ENCODE data around the gene ARHGAP6. TPM values are rescaled to one million over a fixed set of nuclear protein-coding genes. Genes with fewer than 3 reads are reported as not detected.
A peak's percentile ranks its signal among the peaks of the same experiment; 100 is the strongest.

The ARHGAP6 gene
- total RNA-seq, 6 experiments from 2014 or later: 0.38 to 1.2 (median 0.78) TPM

- Histone ChIP-seq H3K27ac (no peak overlapping the region), H3K4me3 (no peak overlapping the region), H3K9me3 (no peaks in the 10 kb centered on the region), H3K4me1 (no peaks in the 10 kb centered on the region), H3K27me3 (no peaks in the 10 kb centered on the region), H3K36me3 (no peaks in the 10 kb centered on the region)
- intact Hi-C loops (cut with DNase I): no loop called here
- 33% methylated on average over 2 of the region's 2 CpGs for WGBS (ENCODE audit: insufficient coverage, low coverage, low lambda C conversion rate, missing lambda C conversion rate)
- TF ChIP-seq POLR2A (IDR thresholded peaks at IDR 0.05) (no peak), CTCF (IDR thresholded peaks at IDR 0.05) (no peak)
- no peak for ATAC-seq
- DNase-seq: no peak
Measured at GRCh38 chrX:11257711-11258110, 408.0 kb downstream of the ARHGAP6 start.

GRCh38 chrX:11257290-11257689 lies 408.4 kb downstream of the ARHGAP6 start:
- H3K4me1 ChIP-seq: no peaks in the 10 kb centered on the region
- intact Hi-C loops (cut with DNase I): no loop called here
- no peak for ATAC-seq
- TF ChIP-seq POLR2A (IDR thresholded peaks at IDR 0.05) (no peak), CTCF (IDR thresholded peaks at IDR 0.05) (no peak)
- H3K9me3 ChIP-seq: no peaks in the 10 kb centered on the region
- WGBS (ENCODE audit: insufficient coverage, low coverage, low lambda C conversion rate, missing lambda C conversion rate): 52% methylated on average over 2 of the region's 2 CpGs
- DNase-seq: no peak
- no peak overlapping the region for H3K27ac ChIP-seq
- H3K4me3 ChIP-seq: no peak overlapping the region
- H3K36me3 ChIP-seq: no peaks in the 10 kb centered on the region
- H3K27me3 ChIP-seq: no peaks in the 10 kb centered on the region

GRCh38 chrX:11254417-11255109 lies 411.2 kb downstream of the ARHGAP6 start:
- Histone ChIP-seq H3K27me3 (no peaks in the 10 kb centered on the region), H3K27ac (no peak overlapping the region), H3K4me3 (no peak overlapping the region), H3K9me3 (no peaks in the 10 kb centered on the region), H3K36me3 (no peaks in the 10 kb centered on the region), H3K4me1 (no peaks in the 10 kb centered on the region)
- ATAC-seq: peak in 3 of 4 donors; percentile 56 to 97 (median 91)
- WGBS (ENCODE audit: insufficient coverage, low coverage, low lambda C conversion rate, missing lambda C conversion rate): 55% methylated on average over 4 of the region's 5 CpGs
- intact Hi-C loops (cut with DNase I): no loop called here
- peak; percentile 35 to 55 (median 47) for DNase-seq
- TF ChIP-seq POLR2A (IDR thresholded peaks at IDR 0.05): no peak
- TF ChIP-seq CTCF (IDR thresholded peaks at IDR 0.05): no peak

- H3K27ac ChIP-seq: no peak overlapping the region
- TF ChIP-seq POLR2A (IDR thresholded peaks at IDR 0.05) (no peak), CTCF (IDR thresholded peaks at IDR 0.05) (no peak)
- ATAC-seq (no peak), DNase-seq (no peak)
- no peaks in the 10 kb centered on the region for H3K27me3 ChIP-seq
- intact Hi-C loops (cut with DNase I): no loop called here
- no peaks in the 10 kb centered on the region for H3K4me1 ChIP-seq
- no peak overlapping the region for H3K4me3 ChIP-seq
- whole genome bisulfite sequencing (ENCODE audit: insufficient coverage, low coverage, low lambda C conversion rate, missing lambda C conversion rate): 33% methylated on average over 2 of the region's 2 CpGs
- H3K36me3 ChIP-seq: no peaks in the 10 kb centered on the region
- no peaks in the 10 kb centered on the region for H3K9me3 ChIP-seq
Measured at GRCh38 chrX:11244636-11245035, 421.1 kb downstream of the ARHGAP6 start.

- no peak for DNase-seq
- H3K9me3 ChIP-seq: no peaks in the 10 kb centered on the region
- H3K27me3 ChIP-seq: no peaks in the 10 kb centered on the region
- H3K4me1 ChIP-seq: no peaks in the 10 kb centered on the region
- H3K27ac ChIP-seq: no peak overlapping the region
- no peak overlapping the region for H3K4me3 ChIP-seq
- TF ChIP-seq POLR2A (IDR thresholded peaks at IDR 0.05) (no peak), CTCF (IDR thresholded peaks at IDR 0.05) (no peak)
- intact Hi-C loops (cut with DNase I): no loop called here
- H3K36me3 ChIP-seq: no peaks in the 10 kb centered on the region
- ATAC-seq: no peak
Measured at GRCh38 chrX:11242704-11243103, 423.0 kb downstream of the ARHGAP6 start.
